ENCODE measurements around the gene SESN1. TPM values are rescaled to one million over a fixed set of nuclear protein-coding genes. Genes with fewer than 3 reads are reported as not detected.

SESN1 gene
- polyA plus RNA-seq, 1 donor (not counting 4 experiments of a cell fraction or from before 2014, with no cell fraction given), result 21.4 TPM

GRCh38 chr6:108945681-108946159, 148.9 kb downstream of the SESN1 start:
- peak overlapping the region in 1 of 3 experiments; percentile 12 for H3K4me3 ChIP-seq (ENCODE audit: control insufficient read depth in 2 of 3, extremely low read depth in 1 of 3, insufficient read depth in 2 of 3, low read depth in 1 of 3, low read length in 3 of 3)
- H2AFZ ChIP-seq (ENCODE audit: control insufficient read depth, low read length), result peak overlapping the region; percentile 75
- dilution Hi-C loops (cut with MboI; ENCODE audit: extremely low pct_ligation_motif_present, low sequenced_read_pairs), result no loop called here
- H4K20me1 ChIP-seq (ENCODE audit: control insufficient read depth, extremely low read depth, insufficient read depth, low read length), result no peaks in the 10 kb centered on the region
- peak; percentile 29 for FAIRE-seq
- peaks cover 62% of the 10 kb centered on the region for H3K4me1 ChIP-seq (ENCODE audit: control insufficient read depth, extremely low read depth, insufficient read depth, low read length)
- no peaks in the 10 kb centered on the region for H3K27me3 ChIP-seq (ENCODE audit: control insufficient read depth, extremely low read depth, insufficient read depth, low read length)
- H3K9me3 ChIP-seq (ENCODE audit: control insufficient read depth, low read depth, low read length), result no peaks in the 10 kb centered on the region
- peak overlapping the region; percentile 51 for H3K27ac ChIP-seq (ENCODE audit: control insufficient read depth, insufficient read depth, low read length)
- peak overlapping the region; percentile 37 for H3K4me2 ChIP-seq (ENCODE audit: control insufficient read depth, extremely low read depth, insufficient read depth, low read depth, low read length)
- no peaks in the 10 kb centered on the region for H3K36me3 ChIP-seq (ENCODE audit: control insufficient read depth in 2 of 2, extremely low read depth in 1 of 2, insufficient read depth in 2 of 2, low read length in 2 of 2)
- no peak for DNase-seq (ENCODE audit: low read depth, low spot score)
- TF ChIP-seq CTCF (optimal IDR thresholded peaks at IDR 0.05 in 1 of 3, IDR thresholded peaks at IDR 0.05 in 1 of 3, conservative IDR thresholded peaks at IDR 0.05 in 1 of 3; ENCODE audit: extremely low read depth in 1 of 3, insufficient read depth in 2 of 3, low read length in 3 of 3) (no peak), EZH2 (IDR thresholded peaks at IDR 0.05; ENCODE audit: low read length) (no peak)
- H3K9ac ChIP-seq (ENCODE audit: control insufficient read depth, extremely low read depth, insufficient read depth, low read length), result peak overlapping the region; percentile 31
- H3K9me1 ChIP-seq (ENCODE audit: control insufficient read depth, extremely low read depth, insufficient read depth, low read length), result no peaks in the 10 kb centered on the region
- no peaks in the 10 kb centered on the region for H3K79me2 ChIP-seq (ENCODE audit: control insufficient read depth, insufficient read depth, low read length)

GRCh38 chr6:108944707-108945680, 149.7 kb downstream of the SESN1 start:
- Histone ChIP-seq H3K36me3 (ENCODE audit: control insufficient read depth in 2 of 2, extremely low read depth in 1 of 2, insufficient read depth in 2 of 2, low read length in 2 of 2) (no peaks in the 10 kb centered on the region), H3K4me2 (ENCODE audit: control insufficient read depth, extremely low read depth, insufficient read depth, low read depth, low read length) (peak overlapping the region; percentile 37), H3K9ac (ENCODE audit: control insufficient read depth, extremely low read depth, insufficient read depth, low read length) (peak overlapping the region; percentile 24), H2AFZ (ENCODE audit: control insufficient read depth, low read length) (peak overlapping the region; percentile 75), H3K4me1 (ENCODE audit: control insufficient read depth, extremely low read depth, insufficient read depth, low read length) (peaks cover 62% of the 10 kb centered on the region), H3K4me3 (ENCODE audit: control insufficient read depth in 2 of 3, extremely low read depth in 1 of 3, insufficient read depth in 2 of 3, low read depth in 1 of 3, low read length in 3 of 3) (peak overlapping the region in 1 of 3 experiments; percentile 12), H3K9me3 (ENCODE audit: control insufficient read depth, low read depth, low read length) (no peaks in the 10 kb centered on the region), H3K79me2 (ENCODE audit: control insufficient read depth, insufficient read depth, low read length) (no peaks in the 10 kb centered on the region), H3K27me3 (ENCODE audit: control insufficient read depth, extremely low read depth, insufficient read depth, low read length) (no peaks in the 10 kb centered on the region), H4K20me1 (ENCODE audit: control insufficient read depth, extremely low read depth, insufficient read depth, low read length) (no peaks in the 10 kb centered on the region), H3K27ac (ENCODE audit: control insufficient read depth, insufficient read depth, low read length) (peak overlapping the region; percentile 51), H3K9me1 (ENCODE audit: control insufficient read depth, extremely low read depth, insufficient read depth, low read length) (no peaks in the 10 kb centered on the region)
- no peak for TF ChIP-seq EZH2 (IDR thresholded peaks at IDR 0.05; ENCODE audit: low read length)
- dilution Hi-C loops (cut with MboI; ENCODE audit: extremely low pct_ligation_motif_present, low sequenced_read_pairs), result no loop called here
- FAIRE-seq (peak; percentile 81), DNase-seq (ENCODE audit: low read depth, low spot score) (no peak)

Measured in keratinocyte (primary cell).